Trophoblast cell (in vitro differentiated cells and primary cell): ENCODE results near the gene ARSG.

Source experiments
- DNase-seq, 2 donors: peaks; one replicate each; pipeline ENCODE4 v3.0.0-alpha.2; 2016
- H2AFZ ChIP-seq: 2 replicates; pipeline ENCODE4 v1.6.1; 2013; ENCODE audit warnings: low read length, moderate library complexity, mild to moderate bottlenecking; ENCODE audit not compliant: insufficient read depth, poor library complexity
- H2AK5ac ChIP-seq: 2 replicates; pipeline ENCODE4 v1.6.1; 2013; ENCODE audit warnings: mild to moderate bottlenecking, low read length
- H2BK120ac ChIP-seq: 2 replicates; pipeline ENCODE4 v1.6.1; 2013; ENCODE audit warnings: low read length, mild to moderate bottlenecking, moderate library complexity; ENCODE audit not compliant: insufficient read depth, poor library complexity
- H2BK12ac ChIP-seq: 2 replicates; pipeline ENCODE4 v1.6.1; 2013; ENCODE audit warnings: mild to moderate bottlenecking, low read length, moderate library complexity
- H2BK5ac ChIP-seq: 2 replicates; pipeline ENCODE4 v1.6.1; 2013; ENCODE audit warnings: low read length, low read depth, moderate library complexity, mild to moderate bottlenecking; ENCODE audit not compliant: poor library complexity
- H3K14ac ChIP-seq: 2 replicates; pipeline ENCODE4 v1.6.1; 2013; ENCODE audit warnings: mild to moderate bottlenecking, low read length
- H3K18ac ChIP-seq: 2 replicates; pipeline ENCODE4 v1.6.1; 2013; ENCODE audit warnings: mild to moderate bottlenecking, low read length
- H3K23ac ChIP-seq: 2 replicates; pipeline ENCODE4 v1.6.1; 2013; ENCODE audit warnings: low read length
- H3K27ac ChIP-seq: 2 replicates; pipeline ENCODE4 v1.5.1; 2013; ENCODE audit warnings: low read depth, mild to moderate bottlenecking, inconsistent platforms, low read length, moderate library complexity
- H3K27me3 ChIP-seq: 2 replicates; pipeline ENCODE4 v1.6.1; 2013; ENCODE audit warnings: inconsistent platforms, mild to moderate bottlenecking, low read length, moderate library complexity; ENCODE audit not compliant: insufficient read depth
- H3K36me3 ChIP-seq, 2 experiments: 1 replicate in 1 of 2; 2 replicates in 1 of 2; pipeline ENCODE4 v1.6.1; 2013; ENCODE audit warnings: low read length in 2 of 2, mild to moderate bottlenecking in 2 of 2, moderate library complexity in 1 of 2; ENCODE audit not compliant: insufficient read depth in 2 of 2, control insufficient read depth in 1 of 2
- H3K4ac ChIP-seq: 2 replicates; pipeline ENCODE4 v1.6.1; 2013; ENCODE audit warnings: low read depth, mild to moderate bottlenecking, low read length, moderate library complexity
- H3K4me1 ChIP-seq, 2 experiments: 1 replicate in 1 of 2; 2 replicates in 1 of 2; pipeline ENCODE4 v1.6.1; 2013; ENCODE audit warnings: low read length in 2 of 2, mild to moderate bottlenecking in 2 of 2, moderate library complexity in 1 of 2; ENCODE audit not compliant: insufficient read depth in 2 of 2, control insufficient read depth in 1 of 2
- H3K4me2 ChIP-seq: 2 replicates; pipeline ENCODE4 v1.6.1; 2013; ENCODE audit warnings: inconsistent platforms, mild to moderate bottlenecking, low read length, moderate library complexity
- H3K4me3 ChIP-seq: 2 replicates; pipeline ENCODE4 v1.5.1; 2013; ENCODE audit warnings: mild to moderate bottlenecking, low read depth, low read length, inconsistent platforms
- H3K79me1 ChIP-seq: one replicate; pipeline ENCODE4 v1.6.1; 2013; ENCODE audit warnings: low read length
- H3K79me2 ChIP-seq: 2 replicates; pipeline ENCODE4 v1.6.1; 2013; ENCODE audit warnings: low read length, mild to moderate bottlenecking; ENCODE audit not compliant: control insufficient read depth, insufficient read depth, poor library complexity
- H3K9ac ChIP-seq: 2 replicates; pipeline ENCODE4 v1.6.1; 2013; ENCODE audit warnings: mild to moderate bottlenecking, low read length
- H3K9me3 ChIP-seq: 2 replicates; pipeline ENCODE4 v1.6.1; 2013; ENCODE audit warnings: low read depth, mild to moderate bottlenecking, control low read depth, inconsistent platforms, low read length; ENCODE audit not compliant: insufficient read depth
- H4K12ac ChIP-seq: 2 replicates; pipeline ENCODE4 v1.6.1; 2013; ENCODE audit warnings: low read depth, mild to moderate bottlenecking, low read length, moderate library complexity
- H4K8ac ChIP-seq: 2 replicates; pipeline ENCODE4 v1.6.1; 2013; ENCODE audit warnings: low read depth, mild to moderate bottlenecking, low read length, moderate library complexity
- H4K91ac ChIP-seq: one replicate; pipeline ENCODE4 v1.6.1; 2013; ENCODE audit warnings: low read depth, mild to moderate bottlenecking, low read length, moderate library complexity
- WGBS: extraction: QIAGEN DNeasy Blood & Tissue Kit; methylation state at CpG from one replicate; pipeline ENCODE4 v1.1.7; 2013; ENCODE audit warnings: missing lambda C conversion rate; ENCODE audit not compliant: insufficient read length, insufficient coverage; ENCODE audit errors: extremely low coverage; 5-methylcytosine and 5-hydroxymethylcytosine counted together

Gene ARSG

GRCh38 chr17:68320311-68320865 is 29.1 kb downstream of the ARSG start:
- H2BK5ac ChIP-seq = peak overlapping the region; percentile 0
- no peak overlapping the region for H3K4me3 ChIP-seq
- no peak overlapping the region for H3K9ac ChIP-seq
- no peak overlapping the region for H3K18ac ChIP-seq
- no peak overlapping the region for H2BK120ac ChIP-seq
- H3K4me1 ChIP-seq = peaks cover 21 to 40% of the 10 kb centered on the region in 2 experiments
- H4K12ac ChIP-seq = no peak overlapping the region
- no peaks in the 10 kb centered on the region for H3K27me3 ChIP-seq
- H2BK12ac ChIP-seq = no peak overlapping the region
- WGBS = no CpG with 5 or more reads among the region's 5 CpGs
- H4K8ac ChIP-seq = no peak overlapping the region
- peak in 1 of 2 donors; percentile 36 for DNase-seq
- no peaks in the 10 kb centered on the region for H3K36me3 ChIP-seq
- H3K79me1 ChIP-seq = peaks cover 24% of the 10 kb centered on the region
- H4K91ac ChIP-seq = peak overlapping the region; percentile 10
- H3K4ac ChIP-seq = no peak overlapping the region
- no peak overlapping the region for H3K14ac ChIP-seq
- no peak overlapping the region for H3K4me2 ChIP-seq
- H2AK5ac ChIP-seq = no peak overlapping the region
- no peak overlapping the region for H2AFZ ChIP-seq
- H3K9me3 ChIP-seq = peaks cover 1% of the 10 kb centered on the region
- H3K27ac ChIP-seq = peak overlapping the region; percentile 85
- no peak overlapping the region for H3K23ac ChIP-seq
- H3K79me2 ChIP-seq = no peaks in the 10 kb centered on the region

GRCh38 chr17:68320943-68321555 is 29.8 kb downstream of the ARSG start:
- peaks cover 23 to 45% of the 10 kb centered on the region in 2 experiments for H3K4me1 ChIP-seq
- H3K27ac ChIP-seq = peak overlapping the region; percentile 85
- H3K4ac ChIP-seq = peak overlapping the region; percentile 25
- no peaks in the 10 kb centered on the region for H3K36me3 ChIP-seq
- no peak overlapping the region for H3K4me3 ChIP-seq
- peak overlapping the region; percentile 40 for H3K14ac ChIP-seq
- H4K12ac ChIP-seq = no peak overlapping the region
- no peak overlapping the region for H3K18ac ChIP-seq
- H3K27me3 ChIP-seq = no peaks in the 10 kb centered on the region
- peak overlapping the region; percentile 62 for H2AK5ac ChIP-seq
- no peaks in the 10 kb centered on the region for H3K79me2 ChIP-seq
- DNase-seq = no peak
- WGBS = no CpG with 5 or more reads among the region's 7 CpGs
- peak overlapping the region; percentile 60 for H2BK5ac ChIP-seq
- H3K4me2 ChIP-seq = no peak overlapping the region
- H3K9ac ChIP-seq = no peak overlapping the region
- no peak overlapping the region for H2AFZ ChIP-seq
- H4K91ac ChIP-seq = peak overlapping the region; percentile 10
- H4K8ac ChIP-seq = no peak overlapping the region
- no peak overlapping the region for H3K23ac ChIP-seq
- H2BK12ac ChIP-seq = peak overlapping the region; percentile 38
- H2BK120ac ChIP-seq = peak overlapping the region; percentile 84
- H3K9me3 ChIP-seq = peaks cover 1% of the 10 kb centered on the region
- H3K79me1 ChIP-seq = peaks cover 28% of the 10 kb centered on the region

GRCh38 chr17:68321556-68321954 is 30.3 kb downstream of the ARSG start:
- H3K27me3 ChIP-seq = no peaks in the 10 kb centered on the region
- H3K14ac ChIP-seq = no peak overlapping the region
- H2AFZ ChIP-seq = no peak overlapping the region
- peaks cover 1% of the 10 kb centered on the region for H3K9me3 ChIP-seq
- no peak overlapping the region for H4K8ac ChIP-seq
- no peak for DNase-seq
- no peaks in the 10 kb centered on the region for H3K36me3 ChIP-seq
- H4K12ac ChIP-seq = no peak overlapping the region
- peaks cover 25 to 47% of the 10 kb centered on the region in 2 experiments for H3K4me1 ChIP-seq
- no peak overlapping the region for H3K4ac ChIP-seq
- H3K79me1 ChIP-seq = peaks cover 31% of the 10 kb centered on the region
- H2BK12ac ChIP-seq = peak overlapping the region; percentile 2
- H3K18ac ChIP-seq = no peak overlapping the region
- peak overlapping the region; percentile 45 for H2BK120ac ChIP-seq
- H3K79me2 ChIP-seq = no peaks in the 10 kb centered on the region
- H3K9ac ChIP-seq = no peak overlapping the region
- no peak overlapping the region for H3K4me3 ChIP-seq
- no CpG with 5 or more reads among the region's 4 CpGs for WGBS
- H2BK5ac ChIP-seq = no peak overlapping the region
- no peak overlapping the region for H3K23ac ChIP-seq
- H4K91ac ChIP-seq = no peak overlapping the region
- H3K27ac ChIP-seq = peak overlapping the region; percentile 23
- no peak overlapping the region for H3K4me2 ChIP-seq
- H2AK5ac ChIP-seq = no peak overlapping the region

- Histone ChIP-seq H3K4me1 (peaks cover 34 to 58% of the 10 kb centered on the region in 2 experiments), H4K91ac (no peak overlapping the region), H3K79me2 (peaks cover 2% of the 10 kb centered on the region), H3K23ac (no peak overlapping the region), H3K27ac (no peak overlapping the region), H3K14ac (no peak overlapping the region), H3K9ac (no peak overlapping the region), H2AFZ (no peak overlapping the region), H3K4ac (no peak overlapping the region), H3K4me3 (no peak overlapping the region), H2BK12ac (peak overlapping the region; percentile 61), H4K12ac (no peak overlapping the region), H3K36me3 (no peaks in the 10 kb centered on the region), H3K4me2 (no peak overlapping the region), H3K79me1 (peaks cover 40% of the 10 kb centered on the region), H3K9me3 (no peaks in the 10 kb centered on the region), H3K18ac (no peak overlapping the region), H4K8ac (no peak overlapping the region), H3K27me3 (no peaks in the 10 kb centered on the region), H2AK5ac (no peak overlapping the region), H2BK5ac (no peak overlapping the region), H2BK120ac (no peak overlapping the region)
- no peak for DNase-seq
- no CpG with 5 or more reads among the region's 3 CpGs for whole genome bisulfite sequencing
These were observed 31.3 kb downstream of the ARSG start for GRCh38 chr17:68322630-68323029.
